CD4-positive, alpha-beta memory T cell (primary cell): ENCODE data around the gene CIDEB. TPM values are rescaled to one million over a fixed set of nuclear protein-coding genes. Genes with fewer than 3 reads are reported as not detected.
A peak's percentile ranks its signal among the peaks of the same experiment; 100 is the strongest.

Experiments
- CTCF ChIA-PET: fragments of 350-600 bp; sonication (Branson Sonifier 250); formaldehyde crosslinking; loops from one replicate; lab custom pipeline; 2021; ENCODE audit warnings: inconsistent platforms; ENCODE audit not compliant: partially characterized antibody; lab: Charles Lee
- POLR2A ChIA-PET: fragments of 350-600 bp; sonication (Branson Sonifier 250); formaldehyde crosslinking; loops from one replicate; lab custom pipeline; 2021; ENCODE audit not compliant: partially characterized antibody; lab: Charles Lee
- DNase-seq, 5 donors: peaks; one replicate each; pipeline versions ENCODE4 v3.0.0 to v3.0.0-alpha.2; 2020 to 2022; ENCODE audit warnings: mixed read lengths in 1 of 5
- H3K27ac ChIP-seq: one replicate; pipeline ENCODE4 v1.7.0; 2013; ENCODE audit warnings: low read depth, low read length
- H3K27me3 ChIP-seq: 2 replicates; pipeline ENCODE4 v1.7.0; 2013; ENCODE audit warnings: mild to moderate bottlenecking, low read length, moderate library complexity; ENCODE audit not compliant: insufficient read depth
- H3K36me3 ChIP-seq: 2 replicates; pipeline ENCODE4 v1.7.0; 2013; ENCODE audit warnings: mild to moderate bottlenecking, low read length, moderate library complexity; ENCODE audit not compliant: insufficient read depth
- H3K4me1 ChIP-seq: 2 replicates; pipeline ENCODE4 v1.7.0; 2013; ENCODE audit warnings: mild to moderate bottlenecking, low read length, moderate library complexity; ENCODE audit not compliant: insufficient read depth
- H3K4me3 ChIP-seq, 2 donors: one replicate each; pipeline ENCODE4 v1.7.0; 2013; ENCODE audit warnings: low read length in 2 of 2, mild to moderate bottlenecking in 1 of 2
- H3K9me3 ChIP-seq, 2 donors: one replicate each; pipeline ENCODE4 v1.7.0; 2013; ENCODE audit warnings: low read length in 2 of 2, control low read depth in 1 of 2; ENCODE audit not compliant: control insufficient read depth in 1 of 2
- H3K27ac Mint-ChIP-seq, 7 donors: one replicate each; pipeline ENCODE4 v1.8.0; 2020 to 2021; ENCODE audit warnings: mixed read lengths in 7 of 7, mild to moderate bottlenecking in 6 of 7, inconsistent platforms in 3 of 7, moderate library complexity in 3 of 7
- H3K27me3 Mint-ChIP-seq, 2 donors: one replicate each; pipeline ENCODE4 v1.8.0; 2020 to 2021; ENCODE audit warnings: mixed read lengths in 2 of 2
- H3K36me3 Mint-ChIP-seq, 2 donors: one replicate each; pipeline ENCODE4 v1.8.0; 2020 to 2021; ENCODE audit warnings: mixed read lengths in 2 of 2, inconsistent platforms in 1 of 2, mild to moderate bottlenecking in 1 of 2
- H3K4me1 Mint-ChIP-seq, 4 donors: one replicate each; pipeline ENCODE4 v1.8.0; 2020 to 2021; ENCODE audit warnings: mixed read lengths in 4 of 4, mild to moderate bottlenecking in 1 of 4
- H3K4me3 Mint-ChIP-seq, 8 donors: one replicate each; pipeline ENCODE4 v1.8.0; 2020 to 2021; ENCODE audit warnings: mixed read lengths in 8 of 8, mild to moderate bottlenecking in 7 of 8, moderate library complexity in 6 of 8, inconsistent platforms in 3 of 8
- H3K9me3 Mint-ChIP-seq, 8 donors: one replicate each; pipeline ENCODE4 v1.8.0; 2020 to 2021; ENCODE audit warnings: mixed read lengths in 8 of 8, mild to moderate bottlenecking in 5 of 8, inconsistent platforms in 3 of 8, moderate library complexity in 1 of 8
- intact Hi-C: fragments of 100-400 bp; cut with micrococcal nuclease; formaldehyde crosslinking; loops from one replicate; pipeline ENCODE4 v1.15.1; 2023
- polyA plus RNA-seq, 2 donors: library from polyadenylated mRNA; unstranded; fragments of 300-500 nt; fragmentation: Illumina TruSeq; gene quantifications; one replicate each; pipeline ENCODE4 v1.2.3, GENCODE V29; 2021
- total RNA-seq, 2 experiments: library from RNA; stranded (reverse); gene quantifications; one replicate each; pipeline ENCODE4 v1.2.3, GENCODE V29; 2021

CIDEB gene
- total and polyA plus RNA-seq, 4 experiments from 2014 or later, result 17.2 to 26.0 (median 23.3) TPM

DNA sequence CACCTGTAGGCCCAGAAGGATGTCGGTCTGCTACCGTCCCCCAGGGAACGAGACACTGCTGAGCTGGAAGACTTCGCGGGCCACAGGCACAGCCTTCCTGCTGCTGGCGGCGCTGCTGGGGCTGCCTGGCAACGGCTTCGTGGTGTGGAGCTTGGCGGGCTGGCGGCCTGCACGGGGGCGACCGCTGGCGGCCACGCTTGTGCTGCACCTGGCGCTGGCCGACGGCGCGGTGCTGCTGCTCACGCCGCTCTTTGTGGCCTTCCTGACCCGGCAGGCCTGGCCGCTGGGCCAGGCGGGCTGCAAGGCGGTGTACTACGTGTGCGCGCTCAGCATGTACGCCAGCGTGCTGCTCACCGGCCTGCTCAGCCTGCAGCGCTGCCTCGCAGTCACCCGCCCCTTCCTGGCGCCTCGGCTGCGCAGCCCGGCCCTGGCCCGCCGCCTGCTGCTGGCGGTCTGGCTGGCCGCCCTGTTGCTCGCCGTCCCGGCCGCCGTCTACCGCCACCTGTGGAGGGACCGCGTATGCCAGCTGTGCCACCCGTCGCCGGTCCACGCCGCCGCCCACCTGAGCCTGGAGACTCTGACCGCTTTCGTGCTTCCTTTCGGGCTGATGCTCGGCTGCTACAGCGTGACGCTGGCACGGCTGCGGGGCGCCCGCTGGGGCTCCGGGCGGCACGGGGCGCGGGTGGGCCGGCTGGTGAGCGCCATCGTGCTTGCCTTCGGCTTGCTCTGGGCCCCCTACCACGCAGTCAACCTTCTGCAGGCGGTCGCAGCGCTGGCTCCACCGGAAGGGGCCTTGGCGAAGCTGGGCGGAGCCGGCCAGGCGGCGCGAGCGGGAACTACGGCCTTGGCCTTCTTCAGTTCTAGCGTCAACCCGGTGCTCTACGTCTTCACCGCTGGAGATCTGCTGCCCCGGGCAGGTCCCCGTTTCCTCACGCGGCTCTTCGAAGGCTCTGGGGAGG is 3.1 kb upstream of the CIDEB start, which contains the start of gene LTB4R:
Gene LTB4R, plus strand, starts transcription at position 857 of the 959 bp plus-strand sequence. CDS start 4,150 bp downstream, outside the sequence.
- Mint-ChIP-seq H3K4me3 (peak within 1 kb of the TSS; percentile 83 to 94 (median 88)), H3K4me1 (peaks cover 58 to 89% (median 72%) of the 10 kb centered on the region in 4 donors), H3K27me3 (no peaks in the 10 kb centered on the region), H3K27ac (peak within 1 kb of the TSS; percentile 90 to 97 (median 95)), H3K9me3 (peaks cover 0 to 1% (median 0%) of the 10 kb centered on the region in 8 donors), H3K36me3 (peaks cover 17 to 22% of the 10 kb centered on the region in 2 donors)
- Histone ChIP-seq H3K27ac (peak within 1 kb of the TSS; percentile 72), H3K4me3 (peak within 1 kb of the TSS; percentile 55 to 58), H3K27me3 (no peaks in the 10 kb centered on the region), H3K4me1 (peaks cover 71% of the 10 kb centered on the region), H3K9me3 (no peaks in the 10 kb centered on the region), H3K36me3 (peaks cover 19% of the 10 kb centered on the region)
- DNase-seq, result peak; percentile 73 to 79 (median 77)
- ChIA-PET CTCF (interaction anchor here (0.7 to 18.5 kb wide), 12 partner anchors 12 to 230 kb away, joined by 3 to 556 read pairs (median 28); partner anchors contain the start of genes ADCY4, DHRS1, MDP1 and NOP9), POLR2A (interaction anchor here (0.6 to 8.5 kb wide), 31 partner anchors 11 to 302 kb away, joined by 3 to 108 read pairs (median 6); partner anchors contain the start of genes CBLN3, CHMP4A, DCAF11 and DHRS1)
- intact Hi-C loops, result loop anchor here (1.0 to 5.0 kb wide), 4 partner anchors 12 to 121 kb away; partner anchors contain the start of genes DHRS1, NOP9 and TINF2

- peaks cover 0 to 1% (median 0%) of the 10 kb centered on the region in 8 donors for H3K9me3 Mint-ChIP-seq
- POLR2A ChIA-PET, result interaction anchor here (0.6 to 8.5 kb wide), 25 partner anchors 10 to 229 kb away, joined by 3 to 108 read pairs (median 6); partner anchors contain the start of genes CBLN3, CHMP4A, DCAF11 and DHRS1
- H3K4me1 ChIP-seq, result peaks cover 69% of the 10 kb centered on the region
- H3K36me3 Mint-ChIP-seq, result peaks cover 24 to 28% of the 10 kb centered on the region in 2 donors
- peak overlapping the region; percentile 32 to 58 for H3K4me3 ChIP-seq
- peak overlapping the region; percentile 72 for H3K27ac ChIP-seq
- H3K4me3 Mint-ChIP-seq, result peak overlapping the region; percentile 71 to 88 (median 86)
- H3K27ac Mint-ChIP-seq, result peak overlapping the region; percentile 81 to 96 (median 93)
- H3K4me1 Mint-ChIP-seq, result peaks cover 53 to 89% (median 67%) of the 10 kb centered on the region in 4 donors
- no peaks in the 10 kb centered on the region for H3K9me3 ChIP-seq
- peak in 1 of 5 donors; percentile 34 for DNase-seq
- H3K36me3 ChIP-seq, result peaks cover 25% of the 10 kb centered on the region
- H3K27me3 Mint-ChIP-seq, result no peaks in the 10 kb centered on the region
- intact Hi-C loops, result loop anchor here (1.0 to 5.0 kb wide), 2 partner anchors 11 to 122 kb away; partner anchors contain the start of genes DHRS1 and NOP9
- no peaks in the 10 kb centered on the region for H3K27me3 ChIP-seq
- CTCF ChIA-PET, result interaction anchor here (0.7 to 18.5 kb wide), 11 partner anchors 11 to 230 kb away, joined by 3 to 556 read pairs (median 33); partner anchors contain the start of genes ADCY4, DHRS1, MDP1 and NOP9
These were observed 2.5 kb upstream of the CIDEB start for GRCh38 chr14:24310265-24310645.

- Mint-ChIP-seq H3K9me3 (peaks cover 0 to 1% (median 0%) of the 10 kb centered on the region in 8 donors), H3K4me1 (peaks cover 47 to 87% (median 62%) of the 10 kb centered on the region in 4 donors), H3K27me3 (no peaks in the 10 kb centered on the region), H3K4me3 (peak within 1 kb of the TSS; percentile 83 to 89 (median 87)), H3K27ac (peak within 1 kb of the TSS; percentile 81 to 96 (median 93)), H3K36me3 (peaks cover 29 to 34% of the 10 kb centered on the region in 2 donors)
- Histone ChIP-seq H3K4me3 (peak within 1 kb of the TSS; percentile 32 to 58), H3K36me3 (peaks cover 31% of the 10 kb centered on the region), H3K9me3 (no peaks in the 10 kb centered on the region), H3K4me1 (peaks cover 63% of the 10 kb centered on the region), H3K27me3 (no peaks in the 10 kb centered on the region), H3K27ac (peak within 1 kb of the TSS; percentile 72)
- intact Hi-C loops, result loop anchor here (1.0 to 5.0 kb wide), 2 partner anchors 10 to 123 kb away; partner anchors contain the start of genes DHRS1 and NOP9
- ChIA-PET POLR2A (interaction anchor here (0.6 to 8.5 kb wide), 21 partner anchors 10 to 195 kb away, joined by 3 to 108 read pairs (median 11); partner anchors contain the start of genes CBLN3, CHMP4A, DCAF11 and DHRS1), CTCF (interaction anchor here (0.7 to 18.5 kb wide), 14 partner anchors 8 to 229 kb away, joined by 3 to 556 read pairs (median 28); partner anchors contain the start of genes ADCY4, CBLN3, DHRS1 and KHNYN)
- DNase-seq, result no peak
These were observed 1.9 kb upstream of the CIDEB start, which contains the start of gene LTB4R2 for GRCh38 chr14:24309538-24310264. Gene LTB4R2, plus strand, starts transcription at chr14:24310140. Its CDS starts 525 bp downstream, at chr14:24310665.

DNA sequence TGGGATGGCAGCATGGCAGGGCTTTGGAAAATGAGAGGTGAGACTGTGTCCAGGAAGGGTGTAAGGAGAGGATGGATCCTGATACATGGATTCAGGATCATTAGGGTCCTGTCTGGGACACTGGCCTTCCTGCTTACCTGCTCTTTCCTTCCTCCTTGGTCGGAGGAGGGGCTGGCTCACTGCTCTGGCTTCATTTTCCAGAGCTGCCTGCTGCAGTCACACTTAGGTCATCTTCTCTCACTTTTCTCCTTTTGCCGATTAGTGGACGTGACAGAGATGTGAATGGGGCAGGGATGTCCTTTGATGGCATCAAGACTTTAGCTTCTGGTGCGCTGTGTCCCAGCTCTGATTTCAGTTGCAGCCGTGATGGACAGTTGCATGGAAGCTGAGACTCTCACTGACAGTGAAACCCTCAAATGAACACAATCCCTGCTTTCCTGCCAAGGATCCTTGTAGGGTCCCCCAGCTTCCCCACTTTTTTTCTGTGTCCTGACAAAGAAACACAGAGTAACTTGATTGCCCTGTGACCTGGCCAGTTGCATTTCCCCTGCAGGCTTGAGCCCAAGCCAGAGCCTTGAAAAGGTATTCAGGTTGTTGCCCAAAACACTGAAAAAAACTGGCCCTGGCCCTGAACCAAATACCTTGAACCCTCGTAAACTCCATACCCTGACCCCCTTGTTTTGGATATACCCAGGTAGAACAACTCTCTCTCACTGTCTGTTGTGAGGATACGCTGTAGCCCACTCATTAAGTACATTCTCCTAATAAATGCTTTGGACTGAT is 756 bp upstream of the CIDEB start:
- no peak overlapping the region for H3K4me3 ChIP-seq
- H3K9me3 ChIP-seq, result no peaks in the 10 kb centered on the region
- no peaks in the 10 kb centered on the region for H3K27me3 Mint-ChIP-seq
- ChIA-PET POLR2A (interaction anchor here (0.7 to 8.5 kb wide), 20 partner anchors 9 to 193 kb away, joined by 3 to 108 read pairs (median 6); partner anchors contain the start of genes ADCY4, CBLN3, CHMP4A and DCAF11), CTCF (interaction anchor here (0.5 to 18.5 kb wide), 40 partner anchors 9 to 1449 kb away, joined by 3 to 556 read pairs (median 5); partner anchors contain the start of genes ADCY4, CBLN3, CHMP4A and DCAF11)
- H3K36me3 Mint-ChIP-seq, result peaks cover 41 to 46% of the 10 kb centered on the region in 2 donors
- peaks cover 52% of the 10 kb centered on the region for H3K4me1 ChIP-seq
- peak overlapping the region; percentile 52 to 96 (median 84) for H3K27ac Mint-ChIP-seq
- no peaks in the 10 kb centered on the region for H3K27me3 ChIP-seq
- peaks cover 0 to 1% (median 0%) of the 10 kb centered on the region in 8 donors for H3K9me3 Mint-ChIP-seq
- H3K27ac ChIP-seq, result peak overlapping the region; percentile 72
- peaks cover 43% of the 10 kb centered on the region for H3K36me3 ChIP-seq
- intact Hi-C loops, result loop anchor here (1.0 kb wide), 1 partner anchor 37 kb away; the partner anchor contains the start of gene RABGGTA
- peak overlapping the region; percentile 1 to 79 (median 44) for H3K4me3 Mint-ChIP-seq
- H3K4me1 Mint-ChIP-seq, result peaks cover 36 to 75% (median 51%) of the 10 kb centered on the region in 4 donors
- no peak for DNase-seq

GRCh38 chr14:24307156-24307574 is 612 bp downstream of the CIDEB start:
- Mint-ChIP-seq H3K27ac (peak overlapping the region; percentile 11 to 90 (median 52)), H3K9me3 (peaks cover 0 to 1% (median 0%) of the 10 kb centered on the region in 8 donors), H3K36me3 (peaks cover 48 to 59% of the 10 kb centered on the region in 2 donors), H3K27me3 (no peaks in the 10 kb centered on the region), H3K4me1 (peaks cover 29 to 70% (median 43%) of the 10 kb centered on the region in 4 donors), H3K4me3 (no peak overlapping the region)
- Histone ChIP-seq H3K27ac (no peak overlapping the region), H3K36me3 (peaks cover 56% of the 10 kb centered on the region), H3K4me1 (peaks cover 38% of the 10 kb centered on the region), H3K9me3 (no peaks in the 10 kb centered on the region), H3K27me3 (no peaks in the 10 kb centered on the region), H3K4me3 (no peak overlapping the region)
- POLR2A ChIA-PET, result interaction anchor here (0.8 to 8.5 kb wide), 12 partner anchors 10 to 192 kb away, joined by 3 to 108 read pairs (median 8); partner anchors contain the start of genes ADCY4, DCAF11, MDP1 and NRL
- CTCF ChIA-PET, result interaction anchor here (0.7 to 18.5 kb wide), 22 partner anchors 8 to 199 kb away, joined by 3 to 556 read pairs (median 12); partner anchors contain the start of genes ADCY4, CBLN3, CHMP4A and DHRS1
- intact Hi-C loops, result no loop called here
- DNase-seq, result no peak
